Astrocyte (in vitro differentiated cells and primary cell): ENCODE data around the gene SLC25A47. TPM values are rescaled to one million over a fixed set of nuclear protein-coding genes. Genes with fewer than 3 reads are reported as not detected.

Source experiments
- DNase-seq: peaks from one replicate; pipeline ENCODE4 v3.0.0-alpha.2; 2010; ENCODE audit warnings: low read depth
- FAIRE-seq: peaks from 2 replicates; lab custom pipeline; 2011; peaks lifted over from hg19 to GRCh38; lab: Jason Lieb, UNC
- H2AFZ ChIP-seq: 2 replicates; pipeline ENCODE4 v1.6.0; 2012; ENCODE audit warnings: low read depth, low read length, inconsistent platforms
- H3K27ac ChIP-seq: 2 replicates; pipeline ENCODE4 v1.5.1; 2011; ENCODE audit warnings: low read depth, low read length, inconsistent platforms
- H3K27me3 ChIP-seq: 2 replicates; pipeline ENCODE4 v1.6.0; 2011; ENCODE audit warnings: low read length, inconsistent platforms; ENCODE audit not compliant: insufficient read depth
- H3K36me3 ChIP-seq: 2 replicates; pipeline ENCODE4 v1.5.1; 2011; ENCODE audit warnings: low read length, inconsistent platforms; ENCODE audit not compliant: insufficient read depth
- H3K4me1 ChIP-seq: 2 replicates; pipeline ENCODE4 v1.5.1; 2011; ENCODE audit warnings: low read length, inconsistent platforms; ENCODE audit not compliant: insufficient read depth
- H3K4me2 ChIP-seq: 2 replicates; pipeline ENCODE4 v1.6.0; 2012; ENCODE audit warnings: low read length, inconsistent platforms
- H3K4me3 ChIP-seq: 2 replicates; pipeline ENCODE4 v1.5.1; 2011; ENCODE audit warnings: low read depth, mild to moderate bottlenecking, low read length, inconsistent platforms; ENCODE audit not compliant: insufficient read depth
- H3K79me2 ChIP-seq: 2 replicates; pipeline ENCODE4 v1.6.0; 2012; ENCODE audit warnings: mild to moderate bottlenecking, low read length, inconsistent platforms; ENCODE audit not compliant: insufficient read depth
- H3K9ac ChIP-seq: 2 replicates; pipeline ENCODE4 v1.6.0; 2012; ENCODE audit warnings: mild to moderate bottlenecking, low read length, inconsistent platforms
- H3K9me3 ChIP-seq: 2 replicates; pipeline ENCODE4 v1.5.1; 2012; ENCODE audit warnings: low read depth, mild to moderate bottlenecking, low read length, inconsistent platforms; ENCODE audit not compliant: insufficient read depth
- H4K20me1 ChIP-seq: 2 replicates; pipeline ENCODE4 v1.6.0; 2012; ENCODE audit warnings: low read length, inconsistent platforms; ENCODE audit not compliant: insufficient read depth
- H3K27ac Mint-ChIP-seq: one replicate; pipeline ENCODE4 v1.8.0; 2021; ENCODE audit warnings: mild to moderate bottlenecking, mixed read lengths; ENCODE audit not compliant: unreplicated experiment
- H3K27me3 Mint-ChIP-seq: one replicate; pipeline ENCODE4 v1.8.0; 2021; ENCODE audit warnings: low read depth, mixed read lengths; ENCODE audit not compliant: unreplicated experiment
- H3K36me3 Mint-ChIP-seq: one replicate; pipeline ENCODE4 v1.8.0; 2021; ENCODE audit warnings: low read depth, mixed read lengths; ENCODE audit not compliant: unreplicated experiment
- H3K4me1 Mint-ChIP-seq: one replicate; pipeline ENCODE4 v1.8.0; 2021; ENCODE audit warnings: low read depth, mixed read lengths; ENCODE audit not compliant: unreplicated experiment
- H3K4me3 Mint-ChIP-seq: one replicate; pipeline ENCODE4 v1.8.0; 2021; ENCODE audit warnings: mild to moderate bottlenecking, moderate library complexity, mixed read lengths; ENCODE audit not compliant: unreplicated experiment
- H3K9me3 Mint-ChIP-seq: one replicate; pipeline ENCODE4 v1.8.0; 2021; ENCODE audit warnings: mild to moderate bottlenecking, mixed read lengths; ENCODE audit not compliant: unreplicated experiment
- CTCF ChIP-seq: IDR thresholded peaks from 2 replicates; pipeline ENCODE4 v1.5.1; 2011; ENCODE audit warnings: low read depth, mild to moderate bottlenecking, inconsistent platforms, low read length, moderate library complexity; ENCODE audit not compliant: insufficient read depth
- EZH2 ChIP-seq: IDR thresholded peaks from 2 replicates; pipeline ENCODE4 v1.6.1; 2012; ENCODE audit warnings: mild to moderate bottlenecking, low read length, inconsistent platforms; ENCODE audit not compliant: insufficient read depth
- total RNA-seq: library from RNA; stranded (reverse); gene quantifications from 2 replicates; pipeline ENCODE4 v1.2.1, GENCODE V29; 2021

SLC25A47 gene
- total RNA-seq, 1 donor from 2014 or later, result not detected

- TF ChIP-seq CTCF, result no peak
- no peak for TF ChIP-seq EZH2
- H4K20me1 ChIP-seq, result no peaks in the 10 kb centered on the region
- H2AFZ ChIP-seq, result no peak overlapping the region
- H3K4me3 ChIP-seq, result no peak overlapping the region
- Mint-ChIP-seq H3K4me3 (no peak overlapping the region), H3K4me1 (no peaks in the 10 kb centered on the region), H3K27ac (no peak overlapping the region), H3K36me3 (peaks cover 32% of the 10 kb centered on the region), H3K9me3 (no peaks in the 10 kb centered on the region), H3K27me3 (no peaks in the 10 kb centered on the region)
- no peak overlapping the region for H3K9ac ChIP-seq
- no peaks in the 10 kb centered on the region for H3K4me1 ChIP-seq
- H3K4me2 ChIP-seq, result no peak overlapping the region
- FAIRE-seq (no peak), DNase-seq (no peak)
- H3K79me2 ChIP-seq, result no peaks in the 10 kb centered on the region
- H3K36me3 ChIP-seq, result peaks cover 5% of the 10 kb centered on the region
- H3K9me3 ChIP-seq, result no peaks in the 10 kb centered on the region
- H3K27me3 ChIP-seq, result no peaks in the 10 kb centered on the region
- no peak overlapping the region for H3K27ac ChIP-seq
Observed at GRCh38 chr14:100333827-100334226, 10.7 kb downstream of the SLC25A47 start.

GRCh38 chr14:100334904-100335303, 11.8 kb downstream of the SLC25A47 start:
- no peak overlapping the region for H3K9ac ChIP-seq
- Mint-ChIP-seq H3K9me3 (no peaks in the 10 kb centered on the region), H3K27ac (peak overlapping the region; percentile 58), H3K27me3 (no peaks in the 10 kb centered on the region), H3K36me3 (peaks cover 37% of the 10 kb centered on the region), H3K4me3 (no peak overlapping the region), H3K4me1 (no peaks in the 10 kb centered on the region)
- no peak overlapping the region for H2AFZ ChIP-seq
- H3K4me2 ChIP-seq, result no peak overlapping the region
- no peaks in the 10 kb centered on the region for H4K20me1 ChIP-seq
- DNase-seq, result no peak
- peaks cover 8% of the 10 kb centered on the region for H3K36me3 ChIP-seq
- H3K4me3 ChIP-seq, result no peak overlapping the region
- H3K27me3 ChIP-seq, result no peaks in the 10 kb centered on the region
- no peaks in the 10 kb centered on the region for H3K4me1 ChIP-seq
- TF ChIP-seq CTCF (no peak), EZH2 (no peak)
- H3K79me2 ChIP-seq, result no peaks in the 10 kb centered on the region
- no peak for FAIRE-seq
- no peaks in the 10 kb centered on the region for H3K9me3 ChIP-seq
- H3K27ac ChIP-seq, result no peak overlapping the region

- FAIRE-seq, result no peak
- peaks cover 14% of the 10 kb centered on the region for H3K36me3 ChIP-seq
- no peaks in the 10 kb centered on the region for H3K27me3 ChIP-seq
- no peak overlapping the region for H3K4me3 ChIP-seq
- Mint-ChIP-seq H3K27ac (no peak overlapping the region), H3K4me3 (no peak overlapping the region), H3K36me3 (peaks cover 44% of the 10 kb centered on the region), H3K4me1 (peaks cover 10% of the 10 kb centered on the region), H3K9me3 (no peaks in the 10 kb centered on the region), H3K27me3 (no peaks in the 10 kb centered on the region)
- no peak overlapping the region for H2AFZ ChIP-seq
- H3K27ac ChIP-seq, result no peak overlapping the region
- no peak for DNase-seq
- H4K20me1 ChIP-seq, result no peaks in the 10 kb centered on the region
- no peaks in the 10 kb centered on the region for H3K9me3 ChIP-seq
- H3K4me1 ChIP-seq, result peaks cover 8% of the 10 kb centered on the region
- H3K79me2 ChIP-seq, result no peaks in the 10 kb centered on the region
- no peak overlapping the region for H3K9ac ChIP-seq
- no peak overlapping the region for H3K4me2 ChIP-seq
- TF ChIP-seq CTCF, result no peak
Observed at GRCh38 chr14:100336618-100337530, 13.7 kb downstream of the SLC25A47 start.
